HCT116 (cell line): ENCODE results near the gene SMTNL1. TPM values are rescaled to one million over a fixed set of nuclear protein-coding genes. Genes with fewer than 3 reads are reported as not detected.

Experiments used
- ATAC-seq: fragments of 200-7000 bp; cut with Tn5 transposase; 2 replicates; pipeline ENCODE4 v1.9.1; 2020; ENCODE audit warnings: mild to moderate bottlenecking, moderate library complexity
- Bru-seq: library from RNA; stranded (reverse); fragments of 400-500 nt; gene quantifications from one replicate; lab custom pipeline; 2021; lab: Mats Ljungman, UMichigan
- BruChase-seq, 2 experiments: library from RNA; stranded (reverse); fragments of 400-500 nt; gene quantifications; one replicate each; lab custom pipeline; 2021; lab: Mats Ljungman, UMichigan
- BruUV-seq: library from RNA; stranded (reverse); fragments of 400-500 nt; replicated peaks from 2 replicates; lab custom pipeline; 2021; lab: Mats Ljungman, UMichigan
- CTCF ChIA-PET: fragments of 300-600 bp; sonication (Branson Sonifier 250); formaldehyde crosslinking; loops from one replicate; lab custom pipeline; 2021; ENCODE audit warnings: antibody characterized with exemption; lab: Charles Lee
- POLR2A ChIA-PET: fragments of 300-600, 350-600 bp; sonication (Branson Sonifier 250); formaldehyde crosslinking; loops from one replicate; lab custom pipeline; 2021; ENCODE audit warnings: antibody characterized with exemption; lab: Charles Lee
- RAD21 ChIA-PET, 2 experiments: fragments of 300-600 bp; sonication (Branson Sonifier 250); formaldehyde crosslinking; loops; one replicate each; lab custom pipeline; 2023; ENCODE audit warnings: low total read pairs in 2 of 2; ENCODE audit not compliant: uncharacterized antibody in 2 of 2, unreplicated experiment in 2 of 2, low non-redundant PET in 1 of 2; lab: Charles Lee
- DNase-seq: peaks from one replicate; pipeline ENCODE4 v3.0.0-alpha.2; 2010; ENCODE audit warnings: low read depth, low spot score
- H2AFZ ChIP-seq: fragments of 200-600 bp; shearing (Covaris generic), sonication (generic); 2 replicates; pipeline ENCODE4 v1.6.1; 2017; ENCODE audit warnings: low read depth, mixed run types, mixed read lengths, antibody characterized with exemption, low read length; ENCODE audit not compliant: poor library complexity, severe bottlenecking
- H3K27ac ChIP-seq: 2 replicates; pipeline ENCODE4 v1.5.1; 2012; ENCODE audit warnings: low read depth, low read length
- H3K27me3 ChIP-seq: fragments of 200-600 bp; sonication (generic); 2 replicates; pipeline ENCODE4 v1.6.1; 2016; ENCODE audit warnings: mixed run types, low read length, mixed read lengths; ENCODE audit not compliant: insufficient read depth
- H3K36me3 ChIP-seq, 2 experiments: fragments of 200-500 bp in 1 of 2; fragments of 200-600 bp in 1 of 2; sonication (Bioruptor generic) in 1 of 2; sonication (generic) in 1 of 2; 2 replicates each; pipeline versions ENCODE4 v1.5.1 to v1.6.1; 2014 to 2016; ENCODE audit warnings: low read length in 2 of 2, inconsistent platforms in 1 of 2, mixed read lengths in 1 of 2, mixed run types in 1 of 2; ENCODE audit not compliant: insufficient read depth in 2 of 2, control insufficient read depth in 1 of 2
- H3K4me1 ChIP-seq, 2 experiments: fragments of 200-600 bp in 1 of 2; sonication (generic) in 1 of 2; 2 replicates each; pipeline versions ENCODE4 v1.5.1 to v1.6.1; 2012 to 2017; ENCODE audit warnings: low read length in 2 of 2, inconsistent platforms in 1 of 2, mild to moderate bottlenecking in 1 of 2, mixed read lengths in 1 of 2, mixed run types in 1 of 2, moderate library complexity in 1 of 2; ENCODE audit not compliant: insufficient read depth in 2 of 2, control insufficient read depth in 1 of 2
- H3K4me2 ChIP-seq: fragments of 200-600 bp; sonication (generic); 2 replicates; pipeline ENCODE4 v1.6.1; 2017; ENCODE audit warnings: mixed run types, low read length, mixed read lengths
- H3K4me3 ChIP-seq, 2 experiments: fragments of 200-600 bp in 1 of 2; sonication (generic) in 1 of 2; replicated peaks in 1 of 2; 2 replicates each; pipeline ENCODE4 v1.5.1; 2011 to 2016; ENCODE audit warnings: low read length in 2 of 2, control low read depth in 1 of 2, low read depth in 1 of 2, mild to moderate bottlenecking in 1 of 2, mixed read lengths in 1 of 2, mixed run types in 1 of 2
- H3K79me2 ChIP-seq: fragments of 200-600 bp; sonication (generic); 2 replicates; pipeline ENCODE4 v1.6.1; 2017; ENCODE audit warnings: mild to moderate bottlenecking, mixed run types, low read length, moderate library complexity, mixed read lengths; ENCODE audit not compliant: insufficient read depth
- H3K9ac ChIP-seq: fragments of 200-600 bp; sonication (generic); 2 replicates; pipeline ENCODE4 v1.6.1; 2016; ENCODE audit warnings: low read length, mixed read lengths
- H3K9me2 ChIP-seq: fragments of 200-600 bp; sonication (generic), shearing (Covaris generic); 2 replicates; pipeline ENCODE4 v1.6.1; 2017; ENCODE audit warnings: mixed run types, mild to moderate bottlenecking, moderate library complexity; ENCODE audit not compliant: insufficient read depth
- H3K9me3 ChIP-seq, 2 experiments: fragments of 200-500 bp in 1 of 2; fragments of 200-600 bp in 1 of 2; sonication (Bioruptor generic) in 1 of 2; sonication (generic) in 1 of 2; 2 replicates each; pipeline ENCODE4 v1.6.1; 2014 to 2017; ENCODE audit warnings: low read length in 2 of 2, mixed read lengths in 2 of 2, inconsistent platforms in 1 of 2, low read depth in 1 of 2, mild to moderate bottlenecking in 1 of 2, mixed run types in 1 of 2, moderate library complexity in 1 of 2; ENCODE audit not compliant: control insufficient read depth in 1 of 2, insufficient read depth in 1 of 2
- H4K20me1 ChIP-seq: fragments of 200-600 bp; sonication (generic), shearing (Covaris generic); 2 replicates; pipeline ENCODE4 v1.6.1; 2017; ENCODE audit warnings: mixed run types, mild to moderate bottlenecking, moderate library complexity; ENCODE audit not compliant: insufficient read depth
- EGR1 ChIP-seq: IDR thresholded peaks from 2 replicates; pipeline ENCODE4 v1.6.1; 2012; ENCODE audit warnings: low read depth
- EZH2phosphoT487 ChIP-seq: fragments of 200-600 bp; IDR thresholded peaks from 2 replicates; pipeline ENCODE4 v1.6.1; 2018; ENCODE audit warnings: antibody characterized with exemption, borderline replicate concordance
- JUND ChIP-seq: IDR thresholded peaks from 2 replicates; pipeline ENCODE4 v1.6.1; 2012
- MAX ChIP-seq: IDR thresholded peaks from 2 replicates; pipeline ENCODE4 v1.6.1; 2012
- REST ChIP-seq: IDR thresholded peaks from 2 replicates; pipeline ENCODE4 v1.6.1; 2012; ENCODE audit warnings: low read depth
- SRF ChIP-seq: IDR thresholded peaks from 2 replicates; pipeline ENCODE4 v1.6.1; 2012; ENCODE audit warnings: low read depth
- ZFX ChIP-seq: fragments of 450-650 bp; IDR thresholded peaks from 2 replicates; pipeline ENCODE4 v1.6.1; 2017
- intact Hi-C: fragments of 100-400 bp; cut with micrococcal nuclease; formaldehyde crosslinking; loops from 2 replicates; pipeline ENCODE4 v1.10.0; 2022
- long read RNA-seq: library from polyadenylated mRNA; unstranded; transcript quantifications from one replicate; pipeline ENCODE4 v2.0.0, GENCODE V29; 2021; ENCODE audit not compliant: unreplicated experiment
- polyA plus RNA-seq: library from polyadenylated mRNA; unstranded; fragments of >200 nt; gene quantifications from 2 replicates; pipeline ENCODE4 v1.2.1, GENCODE V29; 2012; ENCODE audit warnings: missing spikeins
- total RNA-seq: library from RNA; stranded (reverse); gene quantifications from one replicate; pipeline ENCODE4 v1.2.1, GENCODE V29; 2021; ENCODE audit not compliant: unreplicated experiment
- TF ChIP-seq, protein P1 (sequence below), 3 experiments: fragments of 200-600 bp in 1 of 3; sonication (generic) in 1 of 3; IDR thresholded peaks in 2 of 3; conservative IDR thresholded peaks in 1 of 3; 2 replicates each; pipeline ENCODE4 v1.5.1; 2012 to 2017; ENCODE audit warnings: low read depth in 2 of 3, low read length in 2 of 3, antibody characterized with exemption in 1 of 3, borderline replicate concordance in 1 of 3, control low read depth in 1 of 3, mild to moderate bottlenecking in 1 of 3, mixed read lengths in 1 of 3, mixed run types in 1 of 3, moderate library complexity in 1 of 3; ENCODE audit not compliant: insufficient read depth in 1 of 3

Gene SMTNL1
- total RNA-seq (not detected), Bru-seq, nascent RNA (percentile 8 among the genes with signal in this experiment), BruChase-seq, experiment 1, labeled RNA remaining after a 6-hour chase (not detected), BruChase-seq, experiment 2, labeled RNA remaining after a 2-hour chase (percentile 9 among the genes with signal in this experiment)
- polyA plus RNA-seq, result 0.09 and 0.11 TPM in 2 replicates
- long read RNA-seq, result 0 reads

DNA sequence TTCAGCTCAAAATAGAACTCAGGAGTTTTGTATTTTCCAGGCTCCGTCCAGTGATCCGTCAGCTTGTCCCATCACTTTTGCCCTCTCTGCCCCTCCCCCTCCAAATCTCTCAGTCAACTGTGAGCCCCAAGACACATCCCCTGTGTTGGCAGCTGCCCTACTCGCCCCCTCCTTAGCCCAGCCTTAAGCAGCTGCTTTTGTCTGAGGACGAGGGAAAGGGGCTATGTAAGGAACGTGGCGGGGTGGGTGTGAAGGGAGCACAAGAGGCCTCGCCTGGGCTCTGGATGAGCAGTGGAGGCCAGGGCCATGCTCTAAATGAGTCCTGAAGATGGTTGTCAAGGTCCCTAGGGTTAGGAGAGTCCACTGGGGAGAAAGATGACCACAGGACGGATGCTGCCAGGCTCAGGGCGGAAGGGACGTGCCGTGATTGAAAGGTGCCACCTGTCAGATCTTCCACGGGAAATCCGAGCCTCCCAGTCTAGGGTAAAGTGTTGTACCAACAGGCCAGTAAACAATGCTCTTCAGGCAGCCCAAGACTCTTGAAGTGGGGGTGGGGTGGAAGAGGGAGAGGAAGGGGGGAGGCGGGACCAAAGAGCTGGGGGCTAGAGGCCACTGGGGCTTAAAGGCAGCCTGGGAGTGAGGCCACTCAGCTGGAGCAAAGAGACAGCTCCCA is at the start of gene SMTNL1:
Gene SMTNL1 (plus strand): TSS at position 649 of the 673 bp plus-strand sequence. CDS start 5,048 bp downstream, outside the sequence.
- Histone ChIP-seq H3K79me2 (no peaks in the 10 kb centered on the region), H3K4me1 (no peaks in the 10 kb centered on the region), H3K9me3 (no peaks in the 10 kb centered on the region), H3K36me3 (no peaks in the 10 kb centered on the region), H2AFZ (no peak within 1 kb of the TSS), H3K9ac (no peak within 1 kb of the TSS), H3K27ac (no peak within 1 kb of the TSS), H3K27me3 (no peaks in the 10 kb centered on the region), H3K9me2 (no peaks in the 10 kb centered on the region), H4K20me1 (no peaks in the 10 kb centered on the region), H3K4me2 (no peak within 1 kb of the TSS), H3K4me3 (no peak within 1 kb of the TSS)
- ChIA-PET CTCF (no interaction called here), RAD21 (no interaction called here), POLR2A (no interaction called here)
- TF ChIP-seq REST (no peak), JUND (no peak), EZH2phosphoT487 (no peak), EGR1 (no peak), SRF (no peak), ZFX (no peak), MAX (no peak)
- TF ChIP-seq, protein P1, sequence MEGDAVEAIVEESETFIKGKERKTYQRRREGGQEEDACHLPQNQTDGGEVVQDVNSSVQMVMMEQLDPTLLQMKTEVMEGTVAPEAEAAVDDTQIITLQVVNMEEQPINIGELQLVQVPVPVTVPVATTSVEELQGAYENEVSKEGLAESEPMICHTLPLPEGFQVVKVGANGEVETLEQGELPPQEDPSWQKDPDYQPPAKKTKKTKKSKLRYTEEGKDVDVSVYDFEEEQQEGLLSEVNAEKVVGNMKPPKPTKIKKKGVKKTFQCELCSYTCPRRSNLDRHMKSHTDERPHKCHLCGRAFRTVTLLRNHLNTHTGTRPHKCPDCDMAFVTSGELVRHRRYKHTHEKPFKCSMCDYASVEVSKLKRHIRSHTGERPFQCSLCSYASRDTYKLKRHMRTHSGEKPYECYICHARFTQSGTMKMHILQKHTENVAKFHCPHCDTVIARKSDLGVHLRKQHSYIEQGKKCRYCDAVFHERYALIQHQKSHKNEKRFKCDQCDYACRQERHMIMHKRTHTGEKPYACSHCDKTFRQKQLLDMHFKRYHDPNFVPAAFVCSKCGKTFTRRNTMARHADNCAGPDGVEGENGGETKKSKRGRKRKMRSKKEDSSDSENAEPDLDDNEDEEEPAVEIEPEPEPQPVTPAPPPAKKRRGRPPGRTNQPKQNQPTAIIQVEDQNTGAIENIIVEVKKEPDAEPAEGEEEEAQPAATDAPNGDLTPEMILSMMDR (IDR thresholded peaks at IDR 0.05 in 2 of 3, conservative IDR thresholded peaks at IDR 0.05 in 1 of 3; ENCODE audit: borderline replicate concordance in 1 of 3, insufficient read depth in 1 of 3, low read depth in 2 of 3, low read length in 2 of 3), result no peak
- ATAC-seq (no peak), DNase-seq (no peak)
- intact Hi-C loops, result no loop called here
- no TSS peak for BruUV-seq
